NT2/D1 (cell line): Measurements from ENCODE around the gene CACNA2D3.

ENCODE experiments used
- SUZ12 ChIP-seq: IDR thresholded peaks from 2 replicates; pipeline ENCODE4 v1.6.1; 2011; ENCODE audit not compliant: insufficient read length, insufficient read depth; ENCODE audit errors: extremely low read depth
- YY1 ChIP-seq: IDR thresholded peaks from 2 replicates; pipeline ENCODE4 v1.6.1; 2011; ENCODE audit not compliant: insufficient read length, insufficient read depth
- ZNF274 ChIP-seq: IDR thresholded peaks from 2 replicates; pipeline ENCODE4 v1.6.1; 2011; ENCODE audit warnings: mild to moderate bottlenecking, low read depth, low read length

- TF ChIP-seq YY1 (no peak), SUZ12 (no peak), ZNF274 (no peak)
These were observed 405.6 kb downstream of the CACNA2D3 start for GRCh38 chr3:54527953-54528352.
